Stimulated activated naive CD4-positive, alpha-beta T cell (primary cell): ENCODE measurements around the gene HOXA6.

Source experiments
- DNase-seq, 6 experiments: peaks; one replicate each; lab custom pipeline; 2025; lab: John Stamatoyannopoulos, UW

Gene HOXA6

GRCh38 chr7:27096768-27097514 is 50.6 kb downstream of the HOXA6 start:
- peak in 1 of 6 experiments; percentile 26 for DNase-seq

- peak; percentile 21 to 70 (median 58) for DNase-seq
These were observed 51.4 kb downstream of the HOXA6 start, which contains the start of gene HOXA1 for GRCh38 chr7:27095897-27096767. Gene HOXA1, minus strand, starts transcription at chr7:27096000. Its CDS starts 88 bp downstream, at chr7:27095912.
